H54 (cell line): ENCODE results near the gene DCAF8.
A peak's percentile ranks its signal among the peaks of the same experiment; 100 is the strongest.

Experiments
- DNase-seq: peaks from one replicate; pipeline ENCODE4 v3.0.0; 2011; ENCODE audit warnings: low spot score, mixed read lengths; ENCODE audit not compliant: insufficient read length
- FAIRE-seq: peaks from 3 replicates; lab custom pipeline; 2011; peaks lifted over from hg19 to GRCh38; lab: Jason Lieb, UNC
- POLR2A ChIP-seq: IDR thresholded peaks from 2 replicates; pipeline ENCODE4 v1.6.1; 2011; ENCODE audit warnings: low read depth, mild to moderate bottlenecking, low read length

DCAF8 gene

GRCh38 chr1:160209321-160210046 is 52.9 kb downstream of the DCAF8 start:
- TF ChIP-seq POLR2A = no peak
- FAIRE-seq = no peak
- DNase-seq = no peak

GRCh38 chr1:160208557-160209320 is 53.6 kb downstream of the DCAF8 start:
- FAIRE-seq = no peak
- no peak for DNase-seq
- TF ChIP-seq POLR2A = no peak

GRCh38 chr1:160207771-160208556 is 54.4 kb downstream of the DCAF8 start:
- FAIRE-seq (no peak), DNase-seq (no peak)
- TF ChIP-seq POLR2A = no peak

GRCh38 chr1:160207118-160207650 is 55.2 kb downstream of the DCAF8 start:
- FAIRE-seq (no peak), DNase-seq (no peak)
- TF ChIP-seq POLR2A = no peak

GRCh38 chr1:160206421-160207117 is 55.8 kb downstream of the DCAF8 start:
- FAIRE-seq = no peak
- no peak for TF ChIP-seq POLR2A
- DNase-seq = peak; percentile 95

GRCh38 chr1:160206036-160206389 is 56.3 kb downstream of the DCAF8 start:
- peak; percentile 49; the same call in 1 of the 2 replicates for TF ChIP-seq POLR2A
- FAIRE-seq (no peak), DNase-seq (peak; percentile 68)

- DNase-seq (peak; percentile 86), FAIRE-seq (no peak)
- TF ChIP-seq POLR2A = peak; percentile 65
Observed at GRCh38 chr1:160205242-160206035, 56.9 kb downstream of the DCAF8 start, which contains the start of gene PEA15. Gene PEA15, plus strand, starts transcription at chr1:160205384. Its CDS starts 6,161 bp downstream, at chr1:160211545.

- TF ChIP-seq POLR2A = no peak
- DNase-seq (no peak), FAIRE-seq (no peak)
Observed at GRCh38 chr1:160204526-160205241, 57.7 kb downstream of the DCAF8 start.

GRCh38 chr1:160200786-160201185 is 61.6 kb downstream of the DCAF8 start:
- DNase-seq = no peak
- no peak for FAIRE-seq
- no peak for TF ChIP-seq POLR2A

GRCh38 chr1:160197231-160197630 is 65.1 kb downstream of the DCAF8 start:
- TF ChIP-seq POLR2A = no peak
- no peak for FAIRE-seq

GRCh38 chr1:160196143-160196542 is 66.2 kb downstream of the DCAF8 start:
- DNase-seq = no peak
- no peak for TF ChIP-seq POLR2A
- FAIRE-seq = no peak

More at GRCh38 chr1:160197231-160197630, 65.1 kb downstream of the DCAF8 start:
- DNase-seq = no peak

GRCh38 chr1:160194737-160195059 is 67.7 kb downstream of the DCAF8 start:
- FAIRE-seq = no peak
- DNase-seq = no peak
- no peak for TF ChIP-seq POLR2A
